Dedifferentiated amniotic fluid mesenchymal stem cell (primary cell): ENCODE measurements around the gene DNMBP.
A peak's percentile ranks its signal among the peaks of the same experiment; 100 is the strongest.

Source experiments
- DNase-seq: peaks from one replicate; pipeline ENCODE4 v3.0.0-alpha.2; 2016; ENCODE audit errors: extremely low spot score

The DNMBP gene, protein sequence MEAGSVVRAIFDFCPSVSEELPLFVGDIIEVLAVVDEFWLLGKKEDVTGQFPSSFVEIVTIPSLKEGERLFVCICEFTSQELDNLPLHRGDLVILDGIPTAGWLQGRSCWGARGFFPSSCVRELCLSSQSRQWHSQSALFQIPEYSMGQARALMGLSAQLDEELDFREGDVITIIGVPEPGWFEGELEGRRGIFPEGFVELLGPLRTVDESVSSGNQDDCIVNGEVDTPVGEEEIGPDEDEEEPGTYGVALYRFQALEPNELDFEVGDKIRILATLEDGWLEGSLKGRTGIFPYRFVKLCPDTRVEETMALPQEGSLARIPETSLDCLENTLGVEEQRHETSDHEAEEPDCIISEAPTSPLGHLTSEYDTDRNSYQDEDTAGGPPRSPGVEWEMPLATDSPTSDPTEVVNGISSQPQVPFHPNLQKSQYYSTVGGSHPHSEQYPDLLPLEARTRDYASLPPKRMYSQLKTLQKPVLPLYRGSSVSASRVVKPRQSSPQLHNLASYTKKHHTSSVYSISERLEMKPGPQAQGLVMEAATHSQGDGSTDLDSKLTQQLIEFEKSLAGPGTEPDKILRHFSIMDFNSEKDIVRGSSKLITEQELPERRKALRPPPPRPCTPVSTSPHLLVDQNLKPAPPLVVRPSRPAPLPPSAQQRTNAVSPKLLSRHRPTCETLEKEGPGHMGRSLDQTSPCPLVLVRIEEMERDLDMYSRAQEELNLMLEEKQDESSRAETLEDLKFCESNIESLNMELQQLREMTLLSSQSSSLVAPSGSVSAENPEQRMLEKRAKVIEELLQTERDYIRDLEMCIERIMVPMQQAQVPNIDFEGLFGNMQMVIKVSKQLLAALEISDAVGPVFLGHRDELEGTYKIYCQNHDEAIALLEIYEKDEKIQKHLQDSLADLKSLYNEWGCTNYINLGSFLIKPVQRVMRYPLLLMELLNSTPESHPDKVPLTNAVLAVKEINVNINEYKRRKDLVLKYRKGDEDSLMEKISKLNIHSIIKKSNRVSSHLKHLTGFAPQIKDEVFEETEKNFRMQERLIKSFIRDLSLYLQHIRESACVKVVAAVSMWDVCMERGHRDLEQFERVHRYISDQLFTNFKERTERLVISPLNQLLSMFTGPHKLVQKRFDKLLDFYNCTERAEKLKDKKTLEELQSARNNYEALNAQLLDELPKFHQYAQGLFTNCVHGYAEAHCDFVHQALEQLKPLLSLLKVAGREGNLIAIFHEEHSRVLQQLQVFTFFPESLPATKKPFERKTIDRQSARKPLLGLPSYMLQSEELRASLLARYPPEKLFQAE (N-terminal part only)

DNA sequence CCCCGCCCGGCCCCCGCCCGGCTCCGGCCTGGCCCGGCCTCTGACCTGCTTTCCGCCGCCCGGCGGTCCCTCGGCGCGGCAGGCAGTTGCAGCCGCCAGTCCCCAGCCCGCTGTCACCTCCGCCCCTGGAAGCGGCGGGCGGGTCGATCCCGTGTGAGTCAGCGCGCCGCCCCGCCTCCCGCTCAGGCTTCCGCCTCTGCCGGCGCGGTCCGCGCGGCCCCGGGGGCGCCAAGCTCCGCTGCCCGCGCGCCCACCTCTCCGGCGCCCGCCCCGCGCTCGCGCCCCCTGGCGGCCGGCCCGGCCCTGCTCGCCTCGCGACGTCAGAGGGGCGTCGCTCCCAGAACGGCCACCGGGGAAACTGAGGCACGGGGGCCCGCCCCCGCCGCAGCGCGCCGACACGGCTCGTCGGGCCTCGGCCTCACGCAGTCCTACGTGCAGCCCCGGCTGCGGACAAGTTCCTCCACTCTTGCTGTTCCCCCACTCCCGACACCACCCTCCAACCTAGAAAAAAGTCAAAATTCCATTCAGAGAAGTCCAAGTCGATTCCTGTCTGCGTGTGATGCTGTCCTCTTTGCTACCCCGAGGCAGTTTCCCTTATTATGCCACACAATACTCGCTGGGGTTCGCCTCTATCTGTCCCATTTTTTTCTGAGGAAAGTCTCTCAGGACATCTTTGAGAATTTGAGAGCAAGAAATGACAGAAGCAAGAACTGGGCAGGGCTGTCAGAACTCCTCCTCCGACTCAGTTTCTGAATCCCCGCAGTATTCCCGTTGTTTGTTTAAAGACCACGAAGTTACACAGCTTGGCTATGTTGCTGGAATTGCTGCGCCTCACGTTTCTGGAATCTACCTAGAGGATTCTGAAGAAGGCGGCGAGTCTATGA is at the start of gene DNMBP:
DNMBP (minus strand) TSS at position 155 of the 884 bp plus-strand sequence. CDS start 37,823 bp downstream, outside the sequence.
- peak; percentile 65 for DNase-seq

DNA sequence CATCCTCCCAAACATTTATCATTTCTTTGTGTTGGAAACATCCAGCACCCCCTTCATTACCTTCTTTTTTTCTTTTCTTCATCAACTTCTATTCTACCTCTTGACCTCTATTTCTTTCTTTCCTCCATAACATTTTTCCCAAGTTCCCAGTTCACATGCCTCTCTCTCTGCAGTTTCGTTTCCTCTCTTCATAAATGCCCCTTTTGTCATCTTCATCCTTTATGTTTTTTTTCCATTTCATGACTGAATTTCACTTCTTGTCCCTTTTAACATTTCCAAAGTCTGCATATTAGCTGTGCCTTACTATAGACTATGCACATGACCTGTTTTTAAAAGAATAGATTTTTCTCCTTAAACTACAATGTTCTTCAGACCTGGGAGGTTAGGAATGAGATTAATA is 48.2 kb upstream of the DNMBP start:
- DNase-seq, result no peak

DNA sequence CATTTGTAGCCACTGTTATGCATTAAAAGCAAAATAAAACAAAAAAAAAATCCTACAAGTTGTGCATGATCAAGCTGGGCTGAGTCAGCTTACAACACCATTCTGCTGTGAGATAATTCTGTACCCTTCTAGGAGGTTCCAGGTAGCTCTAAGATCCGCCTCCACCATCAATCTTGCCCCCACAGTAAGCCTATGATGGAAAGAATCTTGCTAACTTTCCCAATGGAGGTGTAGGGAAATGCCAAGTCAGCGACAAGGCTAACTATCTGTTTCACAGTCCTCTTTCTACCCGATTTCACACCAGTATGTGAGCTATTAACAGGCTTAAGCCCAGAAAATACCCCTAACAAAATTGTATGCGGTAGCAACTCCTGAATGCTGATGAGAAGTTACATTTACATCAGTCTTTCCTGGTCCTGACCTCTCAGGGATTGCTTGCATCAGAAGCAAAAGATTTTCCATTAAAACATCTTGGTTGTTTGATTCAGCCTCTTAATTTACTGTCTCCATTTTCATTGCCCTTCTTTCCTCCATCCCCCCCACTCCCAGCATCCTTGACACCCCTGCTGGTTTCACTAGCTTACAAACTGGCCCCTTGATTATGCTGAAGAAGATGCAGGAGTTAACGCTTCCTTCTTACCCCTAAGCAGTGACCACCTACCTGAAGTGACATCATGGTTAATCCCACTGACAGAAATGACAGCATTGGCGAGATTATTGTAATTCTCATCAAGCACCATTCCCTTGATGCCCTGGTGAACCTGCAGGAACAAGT is 44.1 kb upstream of the DNMBP start:
- no peak for DNase-seq

GRCh38 chr10:100046021-100046486 is 36.3 kb upstream of the DNMBP start:
- peak; percentile 88 for DNase-seq

DNA sequence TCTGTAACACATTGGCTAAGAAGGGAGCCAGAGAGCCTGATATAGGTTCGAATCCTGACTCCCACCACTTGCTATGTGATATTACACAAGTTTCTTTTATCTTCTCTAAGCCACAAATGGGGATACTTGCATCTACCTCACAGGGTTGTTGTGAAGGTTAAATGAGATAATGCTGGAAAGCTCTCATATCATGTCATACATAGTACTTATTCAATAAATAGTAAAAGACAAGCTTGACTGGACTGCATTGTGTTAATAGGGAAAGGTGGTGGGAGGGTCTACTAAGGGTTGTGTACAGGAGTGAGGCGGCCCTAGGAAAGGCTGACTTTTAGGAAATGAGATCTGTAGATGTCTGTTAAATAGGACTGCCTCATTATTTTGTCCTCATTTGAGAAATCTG is 35.8 kb upstream of the DNMBP start:
- no peak for DNase-seq

- no peak for DNase-seq
These were observed 34.0 kb upstream of the DNMBP start for GRCh38 chr10:100043796-100044195.

GRCh38 chr10:100043344-100043743 is 33.6 kb upstream of the DNMBP start:
- no peak for DNase-seq

DNA sequence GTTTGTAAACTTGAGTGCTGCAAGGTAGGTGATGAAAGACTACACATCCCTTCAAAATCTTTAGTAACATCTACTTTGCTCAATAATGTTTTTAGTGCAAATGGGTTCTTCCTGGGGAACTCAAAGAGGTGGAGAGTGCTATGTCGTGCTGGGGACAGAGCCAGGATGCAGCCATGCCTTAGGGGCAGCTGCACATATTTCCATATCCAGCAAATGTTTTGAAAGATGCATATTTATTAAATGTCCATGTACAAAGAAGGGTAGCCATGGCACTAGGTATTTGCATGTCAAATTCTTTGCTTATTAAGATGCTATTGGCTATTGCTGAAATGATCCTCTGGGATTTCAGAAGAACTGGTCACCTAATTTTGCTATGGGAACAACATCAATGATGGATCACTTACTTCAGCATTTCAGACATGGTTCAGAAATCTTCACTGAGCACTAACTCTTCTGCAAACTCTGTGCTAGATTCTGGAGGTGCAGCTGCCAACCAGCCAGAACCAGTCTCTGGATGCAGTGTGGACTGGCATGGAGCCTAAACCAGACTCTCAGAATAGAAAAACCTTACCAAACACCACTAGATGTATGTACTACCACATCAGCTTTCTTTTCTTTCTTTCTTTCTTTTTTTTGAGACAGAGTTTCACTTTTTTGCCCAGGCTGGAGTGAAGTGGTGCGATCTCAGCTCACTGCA is 31.7 kb upstream of the DNMBP start:
- DNase-seq, result no peak

DNA sequence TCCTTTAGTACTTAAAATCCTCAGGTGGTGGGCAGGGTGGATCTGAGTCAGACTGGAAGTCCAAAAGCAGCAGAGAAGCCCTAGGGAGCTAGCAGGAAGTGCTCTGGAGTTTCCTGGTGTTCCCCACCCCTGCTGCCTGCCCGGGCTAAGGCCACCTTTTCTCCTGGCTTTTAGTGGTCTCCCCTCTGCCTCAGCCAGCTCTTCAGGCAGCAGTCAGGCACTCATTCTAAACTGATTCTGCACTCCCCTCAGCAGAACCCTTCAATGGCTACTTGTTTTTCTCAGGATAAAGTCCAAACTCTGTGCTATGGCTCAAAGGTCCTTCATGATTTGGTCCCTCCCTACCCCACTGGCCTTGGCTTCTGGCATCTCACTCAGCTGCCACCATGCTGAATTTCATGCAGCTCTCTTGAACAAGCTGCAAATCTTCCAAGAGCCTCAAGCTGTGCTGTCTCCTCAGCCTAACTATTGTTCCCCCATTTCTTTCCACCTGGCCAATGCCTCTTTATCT is 28.9 kb upstream of the DNMBP start:
- DNase-seq, result no peak

GRCh38 chr10:100037758-100038315 is 28.1 kb upstream of the DNMBP start:
- DNase-seq, result no peak

- DNase-seq, result no peak
These were observed 27.1 kb upstream of the DNMBP start for GRCh38 chr10:100036850-100037249.

DNA sequence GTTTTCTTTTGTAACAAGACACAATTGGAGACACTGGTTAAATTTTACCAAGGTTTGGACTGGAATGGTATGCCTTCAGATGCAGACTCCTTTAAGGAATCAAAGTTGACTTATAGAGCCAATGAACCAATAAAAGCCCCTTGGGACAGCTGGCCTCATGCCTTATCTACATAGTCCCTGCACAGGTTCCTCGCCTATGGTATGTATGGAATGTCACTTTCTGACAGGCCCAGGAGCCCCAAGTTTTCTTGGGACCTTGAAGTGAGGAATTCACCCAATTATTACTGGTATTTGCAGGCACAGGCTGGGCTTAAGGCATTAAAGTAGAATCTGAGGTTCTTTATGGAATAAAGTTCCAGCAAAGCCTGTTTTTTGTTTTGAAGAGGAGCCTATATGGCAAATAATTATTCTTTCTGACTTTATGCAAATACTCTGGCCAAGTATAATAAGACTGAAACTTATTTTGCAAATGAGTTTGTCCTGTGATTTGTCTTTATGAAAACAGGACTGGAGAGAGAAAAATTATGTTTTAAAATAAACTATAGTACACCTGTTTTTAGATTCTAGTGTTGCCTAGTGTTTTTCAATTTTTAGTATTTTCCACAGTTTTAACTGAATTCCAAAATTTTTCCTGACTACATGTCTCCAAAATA is 24.1 kb upstream of the DNMBP start:
- DNase-seq, result no peak

- no peak for DNase-seq
These were observed 17.7 kb upstream of the DNMBP start for GRCh38 chr10:100027416-100027815.

GRCh38 chr10:100025576-100025975 is 15.8 kb upstream of the DNMBP start:
- DNase-seq, result peak; percentile 75

GRCh38 chr10:100024748-100025147 is 15.0 kb upstream of the DNMBP start:
- no peak for DNase-seq

DNA sequence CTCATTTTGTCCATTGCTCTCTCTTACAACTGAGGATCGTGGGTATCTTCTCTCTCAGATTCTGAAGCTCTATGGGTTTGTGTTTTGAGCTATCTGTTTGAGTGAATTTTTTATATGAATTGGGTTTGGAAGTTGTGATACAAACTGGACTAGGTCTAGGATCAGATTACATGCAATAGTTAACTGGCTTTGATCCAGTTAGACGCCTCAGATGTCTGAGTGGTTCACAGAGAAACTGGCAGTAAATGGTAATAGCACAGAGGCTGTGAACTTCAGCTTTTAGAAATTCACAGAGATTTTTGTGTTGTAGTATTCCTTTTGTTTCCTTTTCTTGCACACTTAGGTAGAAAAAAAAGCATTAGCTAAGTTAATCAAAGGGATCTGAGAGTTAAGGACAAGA is 12.7 kb upstream of the DNMBP start:
- DNase-seq, result no peak

DNA sequence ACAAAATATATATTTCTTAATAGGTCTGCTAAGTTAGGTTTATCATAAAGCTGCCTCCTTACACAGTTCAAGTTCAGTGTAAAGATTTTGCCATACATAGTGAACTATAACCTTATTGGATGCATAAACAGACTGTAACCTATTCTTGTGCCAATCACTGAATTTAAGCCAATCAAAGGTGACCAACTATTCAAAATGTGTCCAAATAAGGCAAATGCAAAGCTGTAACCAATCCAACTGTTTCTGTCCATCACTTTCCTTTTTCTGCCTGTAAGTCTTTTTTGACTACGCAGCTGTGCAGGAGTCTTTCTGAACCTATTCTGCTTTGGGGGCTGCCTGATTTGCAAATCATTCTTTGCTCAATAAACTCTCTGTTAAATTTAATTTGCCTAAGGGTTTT is 11.6 kb upstream of the DNMBP start:
- no peak for DNase-seq

- no peak for DNase-seq
These were observed 11.1 kb upstream of the DNMBP start for GRCh38 chr10:100020886-100021253.
